ENCODE measurements around the gene CACYBP. TPM values are rescaled to one million over a fixed set of nuclear protein-coding genes. Genes with fewer than 3 reads are reported as not detected.

The CACYBP gene
- total and polyA plus RNA-seq, 2 of the 13 experiments (the other 11 are each of a cell fraction or from before 2014, with no cell fraction given), result 18.4 to 183 TPM

- TF ChIP-seq CREB3 (CRISPR knock-in tag; IDR thresholded peaks at IDR 0.05) (no peak), ZNF574 (CRISPR knock-in tag; IDR thresholded peaks at IDR 0.05) (no peak), ZNF10 (CRISPR knock-in tag; IDR thresholded peaks at IDR 0.05; ENCODE audit: borderline replicate concordance, low read depth) (no peak), RARG (CRISPR knock-in tag; IDR thresholded peaks at IDR 0.05; ENCODE audit: low read depth) (peak; percentile 92), KDM1A (CRISPR knock-in tag; IDR thresholded peaks at IDR 0.05) (peak; percentile 4; the same call in 1 of the 2 replicates), MYC (CRISPR knock-in tag; IDR thresholded peaks at IDR 0.05; ENCODE audit: borderline replicate concordance) (peak; percentile 80), NFIC (IDR thresholded peaks at IDR 0.05; ENCODE audit: low read length) (no peak), ZNF704 (CRISPR knock-in tag; IDR thresholded peaks at IDR 0.05; ENCODE audit: borderline replicate concordance) (peak; percentile 95), CBX2 (IDR thresholded peaks at IDR 0.05; ENCODE audit: low read depth, low read length) (no peak), CBX2 (CRISPR knock-in tag; IDR thresholded peaks at IDR 0.05; ENCODE audit: low read depth) (no peak), TOE1 (CRISPR knock-in tag; IDR thresholded peaks at IDR 0.05) (no peak), MED8 (CRISPR knock-in tag; IDR thresholded peaks at IDR 0.05; ENCODE audit: insufficient replicate concordance) (no peak), ZNF792 (CRISPR knock-in tag; IDR thresholded peaks at IDR 0.05) (peak; percentile 74), TFDP1 (CRISPR knock-in tag; IDR thresholded peaks at IDR 0.05; ENCODE audit: borderline replicate concordance) (peak; percentile 98), ZNF589 (CRISPR knock-in tag; conservative IDR thresholded peaks at IDR 0.05) (peak; percentile 93), ARID5B (CRISPR knock-in tag; IDR thresholded peaks at IDR 0.05) (no peak), ZNF878 (CRISPR knock-in tag; IDR thresholded peaks at IDR 0.05) (no peak; the same call in 1 of the 2 replicates), SSRP1 (CRISPR knock-in tag; IDR thresholded peaks at IDR 0.05) (no peak), REPIN1 (CRISPR knock-in tag; IDR thresholded peaks at IDR 0.05; ENCODE audit: borderline replicate concordance, low read depth) (0 out of 2 replicates have a peak, but pooled peaks have one; percentile 82)
Observed at GRCh38 chr1:174999936-175000696, at the start of gene CACYBP (continued).

Measured in HepG2 (cell line).